C4-2B (cell line): Measurements from ENCODE around the gene AKNAD1.

Experiments used
- CTCF ChIP-seq: fragments of 450-650 bp; conservative IDR thresholded peaks from 2 replicates; pipeline ENCODE4 v1.5.1; 2017; ENCODE audit warnings: mild to moderate bottlenecking
- ZFX ChIP-seq: fragments of 450-650 bp; IDR thresholded peaks from 2 replicates; pipeline ENCODE4 v1.6.1; 2017

DNA sequence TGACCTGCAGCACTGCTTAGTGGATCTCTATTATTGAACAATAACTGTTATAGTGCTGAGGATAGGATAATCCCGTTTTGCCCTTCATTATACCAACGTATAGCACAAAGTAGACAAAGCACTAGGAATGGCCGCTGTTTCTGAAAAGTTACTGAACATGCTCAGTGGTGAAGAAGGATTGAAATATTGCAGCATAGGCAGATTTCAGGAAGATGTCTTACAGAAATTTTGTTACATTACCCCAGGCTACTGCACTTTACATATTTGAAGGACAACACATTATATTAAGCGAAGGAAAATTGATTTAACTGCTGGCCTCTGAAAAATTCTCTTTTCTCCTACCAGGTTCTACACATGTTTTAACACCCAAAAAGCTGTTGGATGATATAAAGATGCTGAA is 48.5 kb downstream of the AKNAD1 start:
- TF ChIP-seq CTCF (no peak), ZFX (no peak)
